HepG2 (cell line): Measurements from ENCODE around the gene UBE3A. TPM values are rescaled to one million over a fixed set of nuclear protein-coding genes. Genes with fewer than 3 reads are reported as not detected.
A peak's percentile ranks its signal among the peaks of the same experiment; 100 is the strongest.

ENCODE experiments used
- CAMTA2 ChIP-seq: sonication (generic); formaldehyde crosslinking; IDR thresholded peaks from 2 replicates; pipeline ENCODE4 v1.4.0; 2020; ENCODE audit warnings: mild to moderate bottlenecking, missing genetic modification reagents, borderline replicate concordance
- GLI4 ChIP-seq: sonication (generic); formaldehyde crosslinking; IDR thresholded peaks from 2 replicates; pipeline ENCODE4 v1.5.1; 2020; ENCODE audit warnings: missing genetic modification reagents, mild to moderate bottlenecking, moderate library complexity, borderline replicate concordance
- HMGA1 ChIP-seq: sonication (generic); formaldehyde crosslinking; conservative IDR thresholded peaks from 2 replicates; pipeline ENCODE4 v1.4.0; 2020; ENCODE audit warnings: missing genetic modification reagents
- KDM5A ChIP-seq: fragments of 200-600 bp; sonication (generic); IDR thresholded peaks from 2 replicates; pipeline ENCODE4 v1.7.0; 2018; ENCODE audit warnings: antibody characterized with exemption, mild to moderate bottlenecking, low read length, borderline replicate concordance
- LCORL ChIP-seq, 2 experiments: fragments of 450-650 bp in 1 of 2; sonication (generic) in 1 of 2; formaldehyde crosslinking in 1 of 2; IDR thresholded peaks; 2 replicates each; pipeline versions ENCODE4 v1.5.0 to v1.6.1; 2017 to 2020; ENCODE audit warnings: antibody characterized with exemption in 1 of 2, missing genetic modification reagents in 1 of 2
- MIXL1 ChIP-seq: IDR thresholded peaks from 2 replicates; pipeline ENCODE4 v1.6.1; 2016
- POGZ ChIP-seq: sonication (generic); formaldehyde crosslinking; IDR thresholded peaks from 2 replicates; pipeline ENCODE4 v1.4.0; 2020; ENCODE audit warnings: mild to moderate bottlenecking, missing genetic modification reagents
- THAP11 ChIP-seq: IDR thresholded peaks from 2 replicates; pipeline ENCODE4 v1.6.1; 2016; ENCODE audit warnings: missing biosample characterization, missing genetic modification reagents
- TMF1 ChIP-seq: sonication (generic); formaldehyde crosslinking; IDR thresholded peaks from 2 replicates; pipeline ENCODE4 v1.8.1; 2022; ENCODE audit warnings: low read depth, missing genetic modification reagents
- ZFP82 ChIP-seq: sonication (generic); formaldehyde crosslinking; IDR thresholded peaks from 2 replicates; pipeline ENCODE4 v1.5.1; 2020; ENCODE audit warnings: mild to moderate bottlenecking, missing genetic modification reagents, borderline replicate concordance
- ZKSCAN5 ChIP-seq: sonication (generic); formaldehyde crosslinking; IDR thresholded peaks from 2 replicates; pipeline ENCODE4 v1.5.1; 2020; ENCODE audit warnings: mild to moderate bottlenecking, missing genetic modification reagents
- ZNF124 ChIP-seq: sonication (generic); formaldehyde crosslinking; IDR thresholded peaks from 2 replicates; pipeline ENCODE4 v1.4.0; 2020; ENCODE audit warnings: missing genetic modification reagents
- ZNF446 ChIP-seq: sonication (generic); formaldehyde crosslinking; IDR thresholded peaks from 2 replicates; pipeline ENCODE4 v1.5.0; 2020; ENCODE audit warnings: mild to moderate bottlenecking, missing genetic modification reagents
- ZNF572 ChIP-seq: sonication (generic); formaldehyde crosslinking; IDR thresholded peaks from 2 replicates; pipeline ENCODE4 v1.5.1; 2020; ENCODE audit warnings: mild to moderate bottlenecking, missing genetic modification reagents
- ZNF713 ChIP-seq: sonication (generic); formaldehyde crosslinking; IDR thresholded peaks from 2 replicates; pipeline ENCODE4 v1.4.0; 2020; ENCODE audit warnings: mild to moderate bottlenecking, missing genetic modification reagents
- polyA plus RNA-seq, 8 experiments: library from polyadenylated mRNA; depleted of rRNA in 3 of 8; stranded (reverse) in 7 of 8; unstranded in 1 of 8; fragments of >200 nt; fragmentation: Illumina TruSeq in 4 of 8; extraction: Trizol in 4 of 8; gene quantifications; 2 replicates each; pipeline versions ENCODE4 v1.2.1 to v1.2.3, GENCODE V29; 2011 to 2016; ENCODE audit warnings: low read depth in 4 of 8, missing spikeins in 1 of 8, mixed read lengths in 1 of 8; ENCODE audit not compliant: insufficient read depth in 1 of 8
- total RNA-seq, 5 experiments: library from RNA; depleted of rRNA; stranded (reverse); fragments of >200 nt; fragmentation: Illumina TruSeq; extraction: Trizol; gene quantifications; 2 replicates each; pipeline ENCODE4 v1.2.3, GENCODE V29; 2016; ENCODE audit warnings: low read depth in 1 of 5
- TF ChIP-seq, protein P1 (sequence below): sonication (generic); formaldehyde crosslinking; IDR thresholded peaks from 2 replicates; pipeline ENCODE4 v1.4.0; 2020; ENCODE audit warnings: missing genetic modification reagents
- TF ChIP-seq, protein P2 (sequence below): sonication (generic); formaldehyde crosslinking; conservative IDR thresholded peaks from 2 replicates; pipeline ENCODE4 v1.8.0; 2022; ENCODE audit warnings: mild to moderate bottlenecking, moderate library complexity, missing genetic modification reagents
- TF ChIP-seq, protein P3 (sequence below): sonication (generic); formaldehyde crosslinking; IDR thresholded peaks from 2 replicates; pipeline ENCODE4 v1.4.0; 2020; ENCODE audit warnings: missing genetic modification reagents, borderline replicate concordance
- TF ChIP-seq, protein P4 (sequence below): sonication (generic); formaldehyde crosslinking; IDR thresholded peaks from 2 replicates; pipeline ENCODE4 v1.9.0; 2022; ENCODE audit warnings: missing genetic modification reagents, mild to moderate bottlenecking, borderline replicate concordance

The UBE3A gene
- total and polyA plus RNA-seq, 2 of the 13 experiments (the other 11 are each of a cell fraction or from before 2014, with no cell fraction given) = 17.3 to 80.5 TPM

DNA sequence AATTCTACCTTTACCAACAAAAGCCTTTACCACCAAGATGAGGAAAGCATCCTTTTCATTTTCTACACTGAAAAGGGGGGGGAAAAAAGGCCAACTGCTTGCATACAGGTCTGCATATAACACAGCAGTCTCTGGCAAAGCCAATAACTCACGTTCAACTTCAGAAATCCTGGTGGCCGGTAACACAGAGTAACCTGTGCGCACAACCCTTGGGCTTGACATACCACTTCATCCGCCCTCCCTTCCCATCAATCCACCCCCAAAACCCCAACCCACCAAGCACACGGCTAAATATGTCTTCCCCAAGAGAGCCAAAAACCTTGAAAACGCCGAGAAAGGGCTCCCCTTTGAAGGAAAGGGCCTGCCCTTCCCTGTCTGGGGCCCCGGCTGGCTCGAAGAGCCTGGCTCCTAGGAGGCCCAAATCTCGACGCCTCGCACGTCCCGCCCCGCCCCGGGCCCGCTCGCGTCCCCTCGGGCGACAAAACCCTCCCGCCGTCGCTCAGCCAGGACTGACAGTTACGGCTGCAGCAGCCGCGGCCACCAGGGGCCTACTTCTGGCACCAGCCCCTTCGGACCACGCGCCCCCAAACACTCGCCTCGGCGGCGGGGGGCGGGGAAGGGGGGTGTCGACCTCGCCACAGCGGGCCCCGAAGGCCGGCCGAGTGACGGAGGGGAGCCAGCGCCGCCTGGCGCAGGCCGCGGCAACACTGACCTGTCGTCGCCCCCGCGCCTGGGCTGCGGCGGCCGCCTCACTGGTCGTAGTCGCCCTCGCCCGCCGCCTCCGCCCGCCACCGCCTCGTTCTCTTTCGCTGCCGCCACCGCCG is 835 bp downstream of the UBE3A start (continued):
- TF ChIP-seq CAMTA2 (CRISPR knock-in tag) (0 out of 2 replicates have a peak, but pooled peaks have one; percentile 64), HMGA1 (CRISPR knock-in tag) (no peak), ZNF446 (peak; percentile 63; the same call in 1 of the 2 replicates), ZKSCAN5 (CRISPR knock-in tag) (no peak), ZNF124 (CRISPR knock-in tag) (no peak), LCORL (IDR thresholded peaks at IDR 0.05) (no peak), LCORL (CRISPR knock-in tag; IDR thresholded peaks at IDR 0.05) (peak; percentile 20; the same call in 1 of the 2 replicates), ZFP82 (CRISPR knock-in tag) (no peak), GLI4 (0 out of 2 replicates have a peak, but pooled peaks have one; percentile 55), MIXL1 (CRISPR knock-in tag) (no peak), POGZ (CRISPR knock-in tag) (0 out of 2 replicates have a peak, but pooled peaks have one; percentile 12), THAP11 (no peak), ZNF572 (CRISPR knock-in tag) (no peak), KDM5A (0 out of 2 replicates have a peak, but pooled peaks have one; percentile 44), TMF1 (no peak), ZNF713 (CRISPR knock-in tag) (no peak)
- TF ChIP-seq, protein P1, sequence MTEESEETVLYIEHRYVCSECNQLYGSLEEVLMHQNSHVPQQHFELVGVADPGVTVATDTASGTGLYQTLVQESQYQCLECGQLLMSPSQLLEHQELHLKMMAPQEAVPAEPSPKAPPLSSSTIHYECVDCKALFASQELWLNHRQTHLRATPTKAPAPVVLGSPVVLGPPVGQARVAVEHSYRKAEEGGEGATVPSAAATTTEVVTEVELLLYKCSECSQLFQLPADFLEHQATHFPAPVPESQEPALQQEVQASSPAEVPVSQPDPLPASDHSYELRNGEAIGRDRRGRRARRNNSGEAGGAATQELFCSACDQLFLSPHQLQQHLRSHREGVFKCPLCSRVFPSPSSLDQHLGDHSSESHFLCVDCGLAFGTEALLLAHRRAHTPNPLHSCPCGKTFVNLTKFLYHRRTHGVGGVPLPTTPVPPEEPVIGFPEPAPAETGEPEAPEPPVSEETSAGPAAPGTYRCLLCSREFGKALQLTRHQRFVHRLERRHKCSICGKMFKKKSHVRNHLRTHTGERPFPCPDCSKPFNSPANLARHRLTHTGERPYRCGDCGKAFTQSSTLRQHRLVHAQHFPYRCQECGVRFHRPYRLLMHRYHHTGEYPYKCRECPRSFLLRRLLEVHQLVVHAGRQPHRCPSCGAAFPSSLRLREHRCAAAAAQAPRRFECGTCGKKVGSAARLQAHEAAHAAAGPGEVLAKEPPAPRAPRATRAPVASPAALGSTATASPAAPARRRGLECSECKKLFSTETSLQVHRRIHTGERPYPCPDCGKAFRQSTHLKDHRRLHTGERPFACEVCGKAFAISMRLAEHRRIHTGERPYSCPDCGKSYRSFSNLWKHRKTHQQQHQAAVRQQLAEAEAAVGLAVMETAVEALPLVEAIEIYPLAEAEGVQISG (CRISPR knock-in tag) = 0 out of 2 replicates have a peak, but pooled peaks have one; percentile 15
- TF ChIP-seq, protein P2, sequence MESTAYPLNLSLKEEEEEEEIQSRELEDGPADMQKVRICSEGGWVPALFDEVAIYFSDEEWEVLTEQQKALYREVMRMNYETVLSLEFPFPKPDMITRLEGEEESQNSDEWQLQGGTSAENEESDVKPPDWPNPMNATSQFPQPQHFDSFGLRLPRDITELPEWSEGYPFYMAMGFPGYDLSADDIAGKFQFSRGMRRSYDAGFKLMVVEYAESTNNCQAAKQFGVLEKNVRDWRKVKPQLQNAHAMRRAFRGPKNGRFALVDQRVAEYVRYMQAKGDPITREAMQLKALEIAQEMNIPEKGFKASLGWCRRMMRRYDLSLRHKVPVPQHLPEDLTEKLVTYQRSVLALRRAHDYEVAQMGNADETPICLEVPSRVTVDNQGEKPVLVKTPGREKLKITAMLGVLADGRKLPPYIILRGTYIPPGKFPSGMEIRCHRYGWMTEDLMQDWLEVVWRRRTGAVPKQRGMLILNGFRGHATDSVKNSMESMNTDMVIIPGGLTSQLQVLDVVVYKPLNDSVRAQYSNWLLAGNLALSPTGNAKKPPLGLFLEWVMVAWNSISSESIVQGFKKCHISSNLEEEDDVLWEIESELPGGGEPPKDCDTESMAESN (CRISPR knock-in tag) = peak; percentile 92
- TF ChIP-seq, protein P3, sequence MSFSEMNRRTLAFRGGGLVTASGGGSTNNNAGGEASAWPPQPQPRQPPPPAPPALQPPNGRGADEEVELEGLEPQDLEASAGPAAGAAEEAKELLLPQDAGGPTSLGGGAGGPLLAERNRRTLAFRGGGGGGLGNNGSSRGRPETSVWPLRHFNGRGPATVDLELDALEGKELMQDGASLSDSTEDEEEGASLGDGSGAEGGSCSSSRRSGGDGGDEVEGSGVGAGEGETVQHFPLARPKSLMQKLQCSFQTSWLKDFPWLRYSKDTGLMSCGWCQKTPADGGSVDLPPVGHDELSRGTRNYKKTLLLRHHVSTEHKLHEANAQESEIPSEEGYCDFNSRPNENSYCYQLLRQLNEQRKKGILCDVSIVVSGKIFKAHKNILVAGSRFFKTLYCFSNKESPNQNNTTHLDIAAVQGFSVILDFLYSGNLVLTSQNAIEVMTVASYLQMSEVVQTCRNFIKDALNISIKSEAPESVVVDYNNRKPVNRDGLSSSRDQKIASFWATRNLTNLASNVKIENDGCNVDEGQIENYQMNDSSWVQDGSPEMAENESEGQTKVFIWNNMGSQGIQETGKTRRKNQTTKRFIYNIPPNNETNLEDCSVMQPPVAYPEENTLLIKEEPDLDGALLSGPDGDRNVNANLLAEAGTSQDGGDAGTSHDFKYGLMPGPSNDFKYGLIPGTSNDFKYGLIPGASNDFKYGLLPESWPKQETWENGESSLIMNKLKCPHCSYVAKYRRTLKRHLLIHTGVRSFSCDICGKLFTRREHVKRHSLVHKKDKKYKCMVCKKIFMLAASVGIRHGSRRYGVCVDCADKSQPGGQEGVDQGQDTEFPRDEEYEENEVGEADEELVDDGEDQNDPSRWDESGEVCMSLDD = peak; percentile 17; the same call in 1 of the 2 replicates
- TF ChIP-seq, protein P4, sequence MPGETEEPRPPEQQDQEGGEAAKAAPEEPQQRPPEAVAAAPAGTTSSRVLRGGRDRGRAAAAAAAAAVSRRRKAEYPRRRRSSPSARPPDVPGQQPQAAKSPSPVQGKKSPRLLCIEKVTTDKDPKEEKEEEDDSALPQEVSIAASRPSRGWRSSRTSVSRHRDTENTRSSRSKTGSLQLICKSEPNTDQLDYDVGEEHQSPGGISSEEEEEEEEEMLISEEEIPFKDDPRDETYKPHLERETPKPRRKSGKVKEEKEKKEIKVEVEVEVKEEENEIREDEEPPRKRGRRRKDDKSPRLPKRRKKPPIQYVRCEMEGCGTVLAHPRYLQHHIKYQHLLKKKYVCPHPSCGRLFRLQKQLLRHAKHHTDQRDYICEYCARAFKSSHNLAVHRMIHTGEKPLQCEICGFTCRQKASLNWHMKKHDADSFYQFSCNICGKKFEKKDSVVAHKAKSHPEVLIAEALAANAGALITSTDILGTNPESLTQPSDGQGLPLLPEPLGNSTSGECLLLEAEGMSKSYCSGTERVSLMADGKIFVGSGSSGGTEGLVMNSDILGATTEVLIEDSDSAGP (CRISPR knock-in tag) = peak; percentile 16; the same call in 1 of the 2 replicates
